GM18951 (cell line): ENCODE results near the gene MINDY1.

Source experiments
- POLR2A ChIP-seq: IDR thresholded peaks from 4 replicates; pipeline ENCODE4 v1.6.1; 2011; ENCODE audit warnings: mild to moderate bottlenecking; ENCODE audit not compliant: insufficient read length, insufficient read depth; ENCODE audit errors: extremely low read depth
- in situ Hi-C: fragments of 300-500 bp; cut with MboI; formaldehyde crosslinking; loops from one replicate; pipeline ENCODE4 v1.12.0; 2022; ENCODE audit warnings: low sequenced_read_pairs, mixed read lengths, inconsistent platforms; ENCODE audit not compliant: unreplicated experiment

MINDY1 gene, protein sequence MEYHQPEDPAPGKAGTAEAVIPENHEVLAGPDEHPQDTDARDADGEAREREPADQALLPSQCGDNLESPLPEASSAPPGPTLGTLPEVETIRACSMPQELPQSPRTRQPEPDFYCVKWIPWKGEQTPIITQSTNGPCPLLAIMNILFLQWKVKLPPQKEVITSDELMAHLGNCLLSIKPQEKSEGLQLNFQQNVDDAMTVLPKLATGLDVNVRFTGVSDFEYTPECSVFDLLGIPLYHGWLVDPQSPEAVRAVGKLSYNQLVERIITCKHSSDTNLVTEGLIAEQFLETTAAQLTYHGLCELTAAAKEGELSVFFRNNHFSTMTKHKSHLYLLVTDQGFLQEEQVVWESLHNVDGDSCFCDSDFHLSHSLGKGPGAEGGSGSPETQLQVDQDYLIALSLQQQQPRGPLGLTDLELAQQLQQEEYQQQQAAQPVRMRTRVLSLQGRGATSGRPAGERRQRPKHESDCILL

GRCh38 chr1:151006327-151007052 lies at the start of gene MINDY1:
TSS of gene MINDY1 (minus strand) at chr1:151006902. CDS start at chr1:151002617, 4,285 bp downstream.
- in situ Hi-C loops, result no loop called here
- TF ChIP-seq POLR2A, result peak; percentile 44

DNA sequence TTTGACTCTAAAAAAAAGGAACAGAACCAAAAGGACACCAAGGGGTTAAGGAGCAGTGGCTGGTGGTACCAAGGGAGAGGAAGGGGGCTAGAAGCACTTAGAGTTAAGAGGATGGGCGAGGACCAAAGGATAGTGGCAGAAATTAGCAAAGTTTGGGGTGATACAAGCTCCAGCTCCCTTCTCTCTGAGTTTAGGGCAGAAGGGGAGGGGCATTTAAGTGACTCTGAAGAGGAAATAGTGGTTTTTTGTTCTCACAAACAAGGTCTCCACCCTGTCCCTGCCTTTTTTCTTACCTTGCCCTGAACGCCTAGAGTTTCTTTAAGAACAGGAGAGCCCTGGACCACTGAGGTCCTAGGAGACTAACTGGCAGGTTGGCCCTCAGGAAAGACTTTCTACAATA lies 49.4 kb upstream of the MINDY1 start:
- in situ Hi-C loops, result no loop called here
- TF ChIP-seq POLR2A, result no peak

GRCh38 chr1:151055581-151055980 lies 48.9 kb upstream of the MINDY1 start:
- TF ChIP-seq POLR2A, result no peak
- in situ Hi-C loops, result no loop called here

DNA sequence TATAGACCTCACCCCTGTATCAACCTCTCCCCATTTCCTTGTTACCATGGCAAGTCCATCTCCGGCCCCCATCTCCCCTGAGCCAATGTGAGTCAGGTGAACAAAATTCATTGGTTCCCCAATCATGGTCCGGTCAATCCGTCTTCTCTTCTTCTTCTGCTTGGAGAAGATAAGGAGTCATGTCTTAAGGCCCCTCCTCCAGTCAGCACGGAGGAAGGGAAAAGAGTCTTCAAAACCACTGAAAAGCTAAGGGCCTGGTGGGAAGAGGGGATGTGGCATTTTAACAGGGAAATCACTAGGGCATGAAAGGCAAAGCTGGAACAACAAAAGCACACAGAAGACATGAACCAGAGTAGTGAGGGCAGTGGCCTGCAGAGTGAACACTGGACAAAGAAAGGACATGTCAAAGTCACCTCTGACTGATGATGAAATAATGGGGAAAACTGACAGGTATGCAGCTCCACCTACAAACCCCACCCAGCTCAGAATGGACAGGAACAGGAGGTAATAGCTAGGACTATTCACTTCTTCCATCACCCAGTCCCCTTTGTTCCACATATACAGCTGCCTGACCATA lies 48.4 kb upstream of the MINDY1 start:
- no peak for TF ChIP-seq POLR2A
- in situ Hi-C loops, result no loop called here

- TF ChIP-seq POLR2A, result peak; percentile 13
- in situ Hi-C loops, result no loop called here
These were observed 44.8 kb upstream of the MINDY1 start for GRCh38 chr1:151051356-151052009.

DNA sequence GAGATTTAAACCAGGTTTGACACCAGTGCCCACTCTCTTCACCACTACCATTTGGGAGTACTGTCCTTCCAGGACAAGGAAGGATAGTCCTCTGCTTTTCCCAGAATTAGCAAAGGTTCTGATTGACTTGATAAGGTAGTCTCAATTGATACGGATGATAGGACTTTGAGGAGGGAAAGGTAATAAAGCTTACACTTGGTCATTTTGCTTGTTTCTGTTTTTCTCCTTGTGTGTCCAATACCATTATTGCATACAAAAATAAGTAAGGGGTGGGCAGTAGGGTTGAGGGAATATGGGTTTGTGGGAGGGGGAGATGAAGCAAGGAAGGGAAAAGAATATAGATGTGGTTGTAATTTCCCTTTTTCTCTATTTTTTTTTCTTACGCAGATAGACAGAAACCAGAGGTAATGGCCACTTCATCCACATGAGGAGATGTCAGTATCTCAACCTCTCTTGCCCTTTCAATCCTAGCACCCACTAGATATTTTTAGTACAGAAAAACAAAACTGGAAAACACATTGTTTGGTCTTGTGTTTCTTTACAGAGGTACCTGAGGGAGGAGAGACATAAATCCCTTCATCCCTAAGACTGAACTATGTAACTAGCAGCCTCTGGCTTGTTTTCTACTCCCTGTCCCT lies 43.5 kb upstream of the MINDY1 start:
- in situ Hi-C loops, result no loop called here
- TF ChIP-seq POLR2A, result no peak

DNA sequence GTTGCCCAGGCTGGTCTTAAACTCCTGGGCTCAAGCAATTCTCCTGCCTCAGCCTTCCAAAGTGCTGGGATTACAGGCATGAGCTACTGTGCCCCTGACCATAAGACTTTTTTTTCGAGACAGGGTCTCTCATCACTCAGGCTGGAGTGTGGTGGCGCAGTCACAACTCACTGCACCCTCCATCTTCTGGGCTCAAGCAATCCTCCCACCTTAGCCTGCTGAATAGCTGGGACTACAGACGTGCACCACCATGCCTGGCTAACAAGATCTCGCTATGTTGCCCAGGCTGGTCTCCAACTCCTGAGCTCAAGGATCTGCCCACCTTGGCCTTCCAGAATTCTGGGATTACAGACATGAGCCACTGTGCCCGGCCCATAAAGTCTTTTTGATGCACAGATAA lies 42.8 kb upstream of the MINDY1 start:
- TF ChIP-seq POLR2A, result no peak
- in situ Hi-C loops, result no loop called here

DNA sequence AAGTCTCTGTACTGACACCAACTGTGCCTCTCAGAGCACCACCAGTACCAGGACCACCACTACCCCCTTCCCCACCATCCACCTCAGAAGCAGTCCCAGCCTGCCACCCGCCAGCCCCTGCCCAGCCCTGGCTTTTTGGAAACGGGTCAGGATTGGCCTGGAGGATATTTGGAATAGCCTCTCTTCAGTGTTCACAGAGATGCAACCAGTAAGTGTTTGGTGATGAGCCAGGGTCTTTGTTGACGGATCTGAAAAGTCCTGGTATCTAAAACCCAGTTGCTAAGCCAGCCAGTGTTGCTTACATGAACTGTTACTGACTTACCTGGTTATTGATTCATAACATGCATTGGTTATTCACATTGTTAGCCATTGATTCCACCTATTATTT lies 41.9 kb upstream of the MINDY1 start:
- in situ Hi-C loops, result no loop called here
- TF ChIP-seq POLR2A, result no peak

- in situ Hi-C loops, result no loop called here
- no peak for TF ChIP-seq POLR2A
These were observed 41.4 kb upstream of the MINDY1 start for GRCh38 chr1:151047925-151048644.

- in situ Hi-C loops, result no loop called here
- peak; percentile 68 for TF ChIP-seq POLR2A
These were observed 40.9 kb upstream of the MINDY1 start, which contains the start of gene C1orf56 for GRCh38 chr1:151047591-151047924. TSS of gene C1orf56 (plus strand) at chr1:151047751. CDS start at chr1:151047848, 97 bp downstream.

DNA sequence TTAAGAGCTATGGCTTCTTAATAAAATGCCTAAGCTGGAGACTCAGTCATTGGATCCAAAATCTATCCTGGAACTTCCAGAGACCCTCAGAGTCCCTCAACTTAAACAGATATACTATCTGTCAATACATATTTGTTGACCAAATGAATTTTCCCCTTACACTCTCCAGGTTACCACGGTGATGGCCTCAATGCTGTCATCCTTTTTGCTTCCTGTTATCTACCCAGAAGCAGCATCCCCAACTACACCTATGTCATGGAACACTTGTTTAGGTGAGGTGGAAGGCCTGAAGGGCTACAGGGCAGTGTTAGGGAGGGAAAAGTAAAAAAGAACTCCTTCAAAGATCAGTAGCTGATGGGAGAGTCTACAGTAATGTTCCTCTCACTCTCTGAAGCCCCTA lies 36.5 kb upstream of the MINDY1 start:
- TF ChIP-seq POLR2A, result no peak
- in situ Hi-C loops, result no loop called here

GRCh38 chr1:151039521-151039920 lies 32.8 kb upstream of the MINDY1 start:
- in situ Hi-C loops, result no loop called here
- TF ChIP-seq POLR2A, result no peak
